Small intestine (tissue), 7 donors: ENCODE measurements around the gene FCRL5. TPM values are rescaled to one million over a fixed set of nuclear protein-coding genes. Genes with fewer than 3 reads are reported as not detected.
A peak's percentile ranks its signal among the peaks of the same experiment; 100 is the strongest.
"Not testable (repeated sequence)": the region's sequence is repeated elsewhere in the genome, so short reads cannot be mapped to it uniquely, and the experiment has no call there.

Source experiments
- DNase-seq, 2 donors: peaks; one replicate each; pipeline versions ENCODE4 v3.0.0 to v3.0.0-alpha.2; 2013
- FAIRE-seq: peaks from 2 replicates; lab custom pipeline; 2012; peaks lifted over from hg19 to GRCh38; lab: Jason Lieb, UNC
- H3K27ac ChIP-seq, 3 donors: one replicate each; pipeline ENCODE4 v1.5.1; 2013; ENCODE audit warnings: low read length in 2 of 3, mild to moderate bottlenecking in 2 of 3, control low read depth in 1 of 3, inconsistent platforms in 1 of 3, low read depth in 1 of 3, moderate library complexity in 1 of 3
- H3K27me3 ChIP-seq, 3 donors: one replicate each; pipeline ENCODE4 v1.6.1; 2013; ENCODE audit warnings: low read length in 3 of 3, inconsistent platforms in 1 of 3; ENCODE audit not compliant: control insufficient read depth in 3 of 3, insufficient read depth in 3 of 3
- H3K36me3 ChIP-seq, 3 donors: one replicate each; pipeline ENCODE4 v1.6.1; 2013; ENCODE audit warnings: low read length in 3 of 3, inconsistent platforms in 1 of 3, low read depth in 1 of 3, mild to moderate bottlenecking in 1 of 3, moderate library complexity in 1 of 3; ENCODE audit not compliant: control insufficient read depth in 3 of 3, insufficient read depth in 2 of 3
- H3K4me1 ChIP-seq, 3 donors: one replicate each; pipeline ENCODE4 v1.6.1; 2013; ENCODE audit warnings: low read length in 2 of 3, inconsistent platforms in 1 of 3, low read depth in 1 of 3, mild to moderate bottlenecking in 1 of 3, moderate library complexity in 1 of 3; ENCODE audit not compliant: control insufficient read depth in 3 of 3, insufficient read depth in 2 of 3
- H3K4me3 ChIP-seq, 3 donors: one replicate each; pipeline ENCODE4 v1.5.1; 2013; ENCODE audit warnings: low read length in 3 of 3, control low read depth in 1 of 3, inconsistent platforms in 1 of 3, low read depth in 1 of 3, mild to moderate bottlenecking in 1 of 3, moderate library complexity in 1 of 3
- H3K9me3 ChIP-seq, 2 donors: one replicate each; pipeline ENCODE4 v1.6.1; 2013; ENCODE audit warnings: low read depth in 1 of 2, low read length in 1 of 2; ENCODE audit not compliant: control insufficient read depth in 2 of 2, insufficient read depth in 1 of 2
- WGBS, 3 donors: extraction: QIAGEN DNeasy Blood & Tissue Kit; methylation state at CpG; one replicate each; pipeline ENCODE4 v1.1.7; 2013; 5-methylcytosine and 5-hydroxymethylcytosine counted together
- polyA plus RNA-seq, 4 donors: library from polyadenylated mRNA; stranded (reverse) in 3 of 4; unstranded in 1 of 4; fragments of 200-250 nt in 3 of 4; fragments of 120-200 nt in 1 of 4; gene quantifications; one replicate each; pipeline versions ENCODE4 v1.2.1 to v1.2.3, GENCODE V29; 2013
- donor health status: healthy with polysubstance abuse.
- donor health status: control.
- donor health status: control.
- donor health status: Bipolar disorder and iron deficiency.
- donor health status: healthy.

Gene FCRL5
- polyA plus RNA-seq, 4 donors: 0.22 to 2.7 (median 1.1) TPM

GRCh38 chr1:157580179-157580827, 28.0 kb upstream of the FCRL5 start:
- H3K4me3 ChIP-seq: no peak overlapping the region
- no peaks in the 10 kb centered on the region for H3K36me3 ChIP-seq
- DNase-seq: peak; percentile 79 to 81
- peaks cover 0 to 6% of the 10 kb centered on the region in 2 donors for H3K9me3 ChIP-seq
- peaks cover 0 to 5% (median 0%) of the 10 kb centered on the region in 3 donors for H3K27me3 ChIP-seq
- no peaks in the 10 kb centered on the region for H3K4me1 ChIP-seq
- H3K27ac ChIP-seq: no peak overlapping the region
- no peak for FAIRE-seq
- WGBS, 3 donors: 10 to 13% (median 11%) methylated on average over 4 of the region's 4 CpGs

GRCh38 chr1:157577420-157577819, 25.1 kb upstream of the FCRL5 start:
- Histone ChIP-seq H3K27me3 (peaks cover 0 to 3% (median 0%) of the 10 kb centered on the region in 3 donors), H3K9me3 (no peaks in the 10 kb centered on the region), H3K27ac (no peak overlapping the region), H3K36me3 (no peaks in the 10 kb centered on the region), H3K4me3 (no peak overlapping the region), H3K4me1 (no peaks in the 10 kb centered on the region)
- no peak for DNase-seq
- WGBS, 3 donors: 86 to 87% (median 86%) methylated on average over 3 of the region's 3 CpGs
- FAIRE-seq: no peak

- Histone ChIP-seq H3K4me1 (no peaks in the 10 kb centered on the region), H3K27ac (no peak overlapping the region), H3K27me3 (no peaks in the 10 kb centered on the region), H3K36me3 (no peaks in the 10 kb centered on the region), H3K9me3 (no peaks in the 10 kb centered on the region), H3K4me3 (no peak overlapping the region)
- DNase-seq (no peak), FAIRE-seq (no peak)
- 84 to 88% (median 87%) methylated on average over 2 of the region's 2 CpGs for whole genome bisulfite sequencing, 3 donors
Observed at GRCh38 chr1:157575744-157576143, 23.4 kb upstream of the FCRL5 start.

- no peaks in the 10 kb centered on the region for H3K27me3 ChIP-seq
- no peaks in the 10 kb centered on the region for H3K36me3 ChIP-seq
- H3K9me3 ChIP-seq: no peaks in the 10 kb centered on the region
- no peak for FAIRE-seq
- H3K4me3 ChIP-seq: no peak overlapping the region
- 71 to 91% (median 72%) methylated on average over 1 of the region's 1 CpG for WGBS, 3 donors
- no peak for DNase-seq
- H3K27ac ChIP-seq: no peak overlapping the region
- no peaks in the 10 kb centered on the region for H3K4me1 ChIP-seq
Observed at GRCh38 chr1:157574836-157575235, 22.5 kb upstream of the FCRL5 start.

GRCh38 chr1:157566484-157567300, 14.4 kb upstream of the FCRL5 start:
- no peaks in the 10 kb centered on the region for H3K9me3 ChIP-seq
- H3K36me3 ChIP-seq: no peaks in the 10 kb centered on the region
- WGBS, 3 donors: 77 to 87% (median 79%) methylated on average over 14 of the region's 14 CpGs
- DNase-seq (no peak), FAIRE-seq (no peak)
- no peaks in the 10 kb centered on the region for H3K4me1 ChIP-seq
- H3K4me3 ChIP-seq: no peak overlapping the region
- no peaks in the 10 kb centered on the region for H3K27me3 ChIP-seq
- no peak overlapping the region for H3K27ac ChIP-seq

GRCh38 chr1:157562515-157562914, 10.2 kb upstream of the FCRL5 start:
- H3K4me3 ChIP-seq: no peak overlapping the region
- FAIRE-seq (no peak), DNase-seq (no peak)
- no peaks in the 10 kb centered on the region for H3K36me3 ChIP-seq
- H3K9me3 ChIP-seq: peaks cover 0 to 5% of the 10 kb centered on the region in 2 donors
- H3K27ac ChIP-seq: no peak overlapping the region
- WGBS, 3 donors: 35 to 62% (median 57%) methylated on average over 2 of the region's 2 CpGs
- no peaks in the 10 kb centered on the region for H3K4me1 ChIP-seq
- no peaks in the 10 kb centered on the region for H3K27me3 ChIP-seq

- no peak overlapping the region for H3K4me3 ChIP-seq
- no peak overlapping the region for H3K27ac ChIP-seq
- H3K27me3 ChIP-seq: no peaks in the 10 kb centered on the region
- peaks cover 0 to 5% of the 10 kb centered on the region in 2 donors for H3K9me3 ChIP-seq
- DNase-seq (no peak), FAIRE-seq (no peak)
- no peaks in the 10 kb centered on the region for H3K4me1 ChIP-seq
- WGBS, 3 donors: 66 to 88% (median 87%) methylated on average over 2 of the region's 2 CpGs
- H3K36me3 ChIP-seq: no peaks in the 10 kb centered on the region
Observed at GRCh38 chr1:157558119-157558518, 5.8 kb upstream of the FCRL5 start.

- FAIRE-seq, H3K36me3 ChIP-seq, H3K4me1 ChIP-seq, H3K27ac ChIP-seq, H3K27me3 ChIP-seq, H3K9me3 ChIP-seq, DNase-seq, H3K4me3 ChIP-seq: not testable (repeated sequence)
- WGBS, 3 donors: 81 to 100% (median 83%) methylated on average over 1 of the region's 1 CpG
Observed at GRCh38 chr1:157548081-157548480, 4.2 kb downstream of the FCRL5 start.
